ENCODE measurements around the gene STAG1.

DNA sequence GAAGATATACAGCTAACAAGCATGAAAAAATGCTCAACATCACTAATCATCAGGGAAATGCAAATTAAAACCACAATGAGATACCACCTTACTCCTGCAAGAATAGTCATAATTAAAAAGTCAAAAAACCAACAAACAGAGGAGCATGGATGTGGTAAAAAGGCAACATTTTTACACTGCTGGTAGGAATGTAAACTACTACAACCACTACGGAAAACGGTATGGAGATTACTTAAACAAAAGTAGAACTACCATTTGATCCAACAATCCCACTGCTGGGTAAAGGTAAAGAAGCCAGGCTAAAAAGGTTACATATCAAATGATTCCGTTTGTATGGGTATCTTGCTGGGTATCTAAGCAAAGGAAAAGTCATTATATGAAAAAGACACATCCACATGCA lies 53.8 kb downstream of the STAG1 start:
- TF ChIP-seq GABPA (IDR thresholded peaks at IDR 0.05; ENCODE audit: low read depth) (no peak), POLR2AphosphoS5 (IDR thresholded peaks at IDR 0.05; ENCODE audit: low read depth) (no peak)
- TF ChIP-seq, protein P1, sequence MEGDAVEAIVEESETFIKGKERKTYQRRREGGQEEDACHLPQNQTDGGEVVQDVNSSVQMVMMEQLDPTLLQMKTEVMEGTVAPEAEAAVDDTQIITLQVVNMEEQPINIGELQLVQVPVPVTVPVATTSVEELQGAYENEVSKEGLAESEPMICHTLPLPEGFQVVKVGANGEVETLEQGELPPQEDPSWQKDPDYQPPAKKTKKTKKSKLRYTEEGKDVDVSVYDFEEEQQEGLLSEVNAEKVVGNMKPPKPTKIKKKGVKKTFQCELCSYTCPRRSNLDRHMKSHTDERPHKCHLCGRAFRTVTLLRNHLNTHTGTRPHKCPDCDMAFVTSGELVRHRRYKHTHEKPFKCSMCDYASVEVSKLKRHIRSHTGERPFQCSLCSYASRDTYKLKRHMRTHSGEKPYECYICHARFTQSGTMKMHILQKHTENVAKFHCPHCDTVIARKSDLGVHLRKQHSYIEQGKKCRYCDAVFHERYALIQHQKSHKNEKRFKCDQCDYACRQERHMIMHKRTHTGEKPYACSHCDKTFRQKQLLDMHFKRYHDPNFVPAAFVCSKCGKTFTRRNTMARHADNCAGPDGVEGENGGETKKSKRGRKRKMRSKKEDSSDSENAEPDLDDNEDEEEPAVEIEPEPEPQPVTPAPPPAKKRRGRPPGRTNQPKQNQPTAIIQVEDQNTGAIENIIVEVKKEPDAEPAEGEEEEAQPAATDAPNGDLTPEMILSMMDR (IDR thresholded peaks at IDR 0.05; ENCODE audit: insufficient read depth, low read length), result no peak
- TF ChIP-seq, protein P2, sequence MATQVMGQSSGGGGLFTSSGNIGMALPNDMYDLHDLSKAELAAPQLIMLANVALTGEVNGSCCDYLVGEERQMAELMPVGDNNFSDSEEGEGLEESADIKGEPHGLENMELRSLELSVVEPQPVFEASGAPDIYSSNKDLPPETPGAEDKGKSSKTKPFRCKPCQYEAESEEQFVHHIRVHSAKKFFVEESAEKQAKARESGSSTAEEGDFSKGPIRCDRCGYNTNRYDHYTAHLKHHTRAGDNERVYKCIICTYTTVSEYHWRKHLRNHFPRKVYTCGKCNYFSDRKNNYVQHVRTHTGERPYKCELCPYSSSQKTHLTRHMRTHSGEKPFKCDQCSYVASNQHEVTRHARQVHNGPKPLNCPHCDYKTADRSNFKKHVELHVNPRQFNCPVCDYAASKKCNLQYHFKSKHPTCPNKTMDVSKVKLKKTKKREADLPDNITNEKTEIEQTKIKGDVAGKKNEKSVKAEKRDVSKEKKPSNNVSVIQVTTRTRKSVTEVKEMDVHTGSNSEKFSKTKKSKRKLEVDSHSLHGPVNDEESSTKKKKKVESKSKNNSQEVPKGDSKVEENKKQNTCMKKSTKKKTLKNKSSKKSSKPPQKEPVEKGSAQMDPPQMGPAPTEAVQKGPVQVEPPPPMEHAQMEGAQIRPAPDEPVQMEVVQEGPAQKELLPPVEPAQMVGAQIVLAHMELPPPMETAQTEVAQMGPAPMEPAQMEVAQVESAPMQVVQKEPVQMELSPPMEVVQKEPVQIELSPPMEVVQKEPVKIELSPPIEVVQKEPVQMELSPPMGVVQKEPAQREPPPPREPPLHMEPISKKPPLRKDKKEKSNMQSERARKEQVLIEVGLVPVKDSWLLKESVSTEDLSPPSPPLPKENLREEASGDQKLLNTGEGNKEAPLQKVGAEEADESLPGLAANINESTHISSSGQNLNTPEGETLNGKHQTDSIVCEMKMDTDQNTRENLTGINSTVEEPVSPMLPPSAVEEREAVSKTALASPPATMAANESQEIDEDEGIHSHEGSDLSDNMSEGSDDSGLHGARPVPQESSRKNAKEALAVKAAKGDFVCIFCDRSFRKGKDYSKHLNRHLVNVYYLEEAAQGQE (IDR thresholded peaks at IDR 0.05; ENCODE audit: insufficient replicate concordance, low read depth), result no peak
